PC-3 (cell line): ENCODE measurements around the gene C9orf72. TPM values are rescaled to one million over a fixed set of nuclear protein-coding genes. Genes with fewer than 3 reads are reported as not detected.
A peak's percentile ranks its signal among the peaks of the same experiment; 100 is the strongest.

Source experiments
- ATAC-seq: fragments of 200-7000 bp; cut with Tn5 transposase; 2 replicates; pipeline ENCODE4 v1.9.1; 2020; ENCODE audit warnings: mild to moderate bottlenecking, moderate library complexity
- BruUV-seq: library from RNA; stranded (reverse); fragments of 400-500 nt; replicated peaks from 2 replicates; lab custom pipeline; 2021; lab: Mats Ljungman, UMichigan
- CTCF ChIA-PET: fragments of 300-600 bp; sonication (Branson Sonifier 250); formaldehyde crosslinking; loops from one replicate; lab custom pipeline; 2022; ENCODE audit warnings: antibody characterized with exemption; lab: Charles Lee
- POLR2A ChIA-PET: fragments of 300-600 bp; sonication (Branson Sonifier 250); formaldehyde crosslinking; loops from one replicate; lab custom pipeline; 2022; ENCODE audit warnings: antibody characterized with exemption; ENCODE audit not compliant: unreplicated experiment; lab: Charles Lee
- DNase-seq: peaks from one replicate; pipeline ENCODE4 v3.0.0-alpha.2; 2015
- H2AFZ ChIP-seq: fragments of 300-600 bp; sonication (generic); 2 replicates; pipeline ENCODE4 v1.6.0; 2016; ENCODE audit warnings: antibody characterized with exemption, low read length
- H3F3A ChIP-seq: fragments of 300-600 bp; sonication (generic); one replicate; pipeline ENCODE4 v1.6.0; 2017; ENCODE audit warnings: antibody characterized with exemption, low read length, control low read depth, mild to moderate bottlenecking; ENCODE audit not compliant: unreplicated experiment
- H3K27ac ChIP-seq: fragments of 300-600 bp; sonication (generic); 2 replicates; pipeline ENCODE4 v1.5.1; 2016; ENCODE audit warnings: mild to moderate bottlenecking, low read length
- H3K27me3 ChIP-seq: fragments of 300-600 bp; sonication (generic); 2 replicates; pipeline ENCODE4 v1.6.1; 2016; ENCODE audit warnings: low read length, mixed read lengths
- H3K36me3 ChIP-seq: fragments of 300-600 bp; sonication (generic); 2 replicates; pipeline ENCODE4 v1.6.1; 2016; ENCODE audit warnings: low read depth, mixed run types, low read length, mixed read lengths
- H3K4me1 ChIP-seq: fragments of 300-600 bp; sonication (generic); 2 replicates; pipeline ENCODE4 v1.5.1; 2016; ENCODE audit warnings: low read length; ENCODE audit not compliant: insufficient read depth
- H3K4me2 ChIP-seq: fragments of 300-600 bp; sonication (generic); 2 replicates; pipeline ENCODE4 v1.6.0; 2016; ENCODE audit warnings: low read length
- H3K4me3 ChIP-seq: fragments of 300-600 bp; sonication (generic); 2 replicates; pipeline ENCODE4 v1.5.1; 2016; ENCODE audit warnings: mild to moderate bottlenecking, low read length, mixed read lengths
- H3K79me2 ChIP-seq: fragments of 300-600 bp; sonication (generic); 2 replicates; pipeline ENCODE4 v1.6.1; 2017; ENCODE audit warnings: low read length, mixed read lengths
- H3K9ac ChIP-seq: fragments of 300-600 bp; sonication (generic); 2 replicates; pipeline ENCODE4 v1.6.0; 2016; ENCODE audit warnings: mild to moderate bottlenecking, low read length
- H3K9me2 ChIP-seq: fragments of 300-600 bp; sonication (generic); replicated peaks from 2 replicates; pipeline ENCODE4 v1.6.1; 2016; ENCODE audit warnings: mixed run types, low read length, mixed read lengths
- H3K9me3 ChIP-seq: fragments of 300-600 bp; sonication (generic); 2 replicates; pipeline ENCODE4 v1.6.1; 2016; ENCODE audit warnings: low read length, mixed read lengths
- H4K20me1 ChIP-seq: fragments of 300-600 bp; sonication (generic); 2 replicates; pipeline ENCODE4 v1.6.1; 2016; ENCODE audit warnings: low read length, mixed read lengths
- EZH2 ChIP-seq: fragments of 300-600 bp; sonication (generic); IDR thresholded peaks from one replicate; pipeline ENCODE4 v1.6.1; 2017; ENCODE audit warnings: antibody characterized with exemption, mild to moderate bottlenecking, low read length; ENCODE audit not compliant: unreplicated experiment
- EZH2phosphoT487 ChIP-seq: fragments of 300-600 bp; sonication (generic); IDR thresholded peaks from 2 replicates; pipeline ENCODE4 v1.6.1; 2018; ENCODE audit warnings: mild to moderate bottlenecking, antibody characterized with exemption, low read length, borderline replicate concordance
- intact Hi-C: fragments of 100-400 bp; cut with micrococcal nuclease; formaldehyde crosslinking; loops from 2 replicates; pipeline ENCODE4 v1.9.0; 2023
- total RNA-seq: library from RNA; depleted of rRNA; stranded (reverse); fragments of >200 nt; gene quantifications from 2 replicates; pipeline ENCODE4 v1.2.3, GENCODE V29; 2014
- TF ChIP-seq, protein P1 (sequence below): fragments of 300-600 bp; sonication (generic); conservative IDR thresholded peaks from 2 replicates; pipeline ENCODE4 v1.5.1; 2017; ENCODE audit warnings: antibody characterized with exemption, low read depth, mild to moderate bottlenecking, low read length

C9orf72 gene
- total RNA-seq, 1 experiment from 2014 or later = 10.4 TPM

DNA sequence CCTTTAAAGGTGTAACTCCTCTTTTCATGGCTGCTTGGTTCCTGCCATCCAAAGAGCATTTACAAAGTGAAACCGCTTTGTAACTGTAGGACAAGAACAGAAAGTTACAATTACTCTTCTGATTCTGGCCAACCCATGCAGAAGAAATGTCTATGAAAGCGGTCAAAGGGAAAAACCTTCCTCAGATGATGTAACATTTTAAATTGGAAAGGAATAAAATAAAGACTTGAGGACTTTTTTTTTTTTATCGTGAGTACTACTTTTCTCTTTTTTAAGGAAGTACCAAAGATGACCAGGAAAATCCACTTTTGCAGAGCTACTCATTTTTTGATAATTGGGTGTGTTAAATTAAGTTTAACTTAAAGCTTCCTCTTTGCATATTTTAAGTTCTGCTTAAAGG is 13.0 kb upstream of the C9orf72 start:
- ChIA-PET CTCF (no interaction called here), POLR2A (no interaction called here)
- DNase-seq (no peak), ATAC-seq (no peak)
- Histone ChIP-seq H4K20me1 (no peaks in the 10 kb centered on the region), H3K4me3 (peak overlapping the region; percentile 38; the same call in 1 of the 2 replicates), H3K4me2 (peak overlapping the region; percentile 61), H3K9ac (no peak overlapping the region), H3K79me2 (no peaks in the 10 kb centered on the region), H3F3A (no peaks in the 10 kb centered on the region), H3K9me3 (no peaks in the 10 kb centered on the region), H3K36me3 (no peaks in the 10 kb centered on the region), H2AFZ (peak overlapping the region; percentile 69), H3K9me2 (no peaks in the 10 kb centered on the region), H3K27me3 (no peaks in the 10 kb centered on the region), H3K27ac (no peak overlapping the region), H3K4me1 (peaks cover 13% of the 10 kb centered on the region; the same call in 1 of the 2 replicates)
- no peak for TF ChIP-seq EZH2
- TF ChIP-seq, protein P1, sequence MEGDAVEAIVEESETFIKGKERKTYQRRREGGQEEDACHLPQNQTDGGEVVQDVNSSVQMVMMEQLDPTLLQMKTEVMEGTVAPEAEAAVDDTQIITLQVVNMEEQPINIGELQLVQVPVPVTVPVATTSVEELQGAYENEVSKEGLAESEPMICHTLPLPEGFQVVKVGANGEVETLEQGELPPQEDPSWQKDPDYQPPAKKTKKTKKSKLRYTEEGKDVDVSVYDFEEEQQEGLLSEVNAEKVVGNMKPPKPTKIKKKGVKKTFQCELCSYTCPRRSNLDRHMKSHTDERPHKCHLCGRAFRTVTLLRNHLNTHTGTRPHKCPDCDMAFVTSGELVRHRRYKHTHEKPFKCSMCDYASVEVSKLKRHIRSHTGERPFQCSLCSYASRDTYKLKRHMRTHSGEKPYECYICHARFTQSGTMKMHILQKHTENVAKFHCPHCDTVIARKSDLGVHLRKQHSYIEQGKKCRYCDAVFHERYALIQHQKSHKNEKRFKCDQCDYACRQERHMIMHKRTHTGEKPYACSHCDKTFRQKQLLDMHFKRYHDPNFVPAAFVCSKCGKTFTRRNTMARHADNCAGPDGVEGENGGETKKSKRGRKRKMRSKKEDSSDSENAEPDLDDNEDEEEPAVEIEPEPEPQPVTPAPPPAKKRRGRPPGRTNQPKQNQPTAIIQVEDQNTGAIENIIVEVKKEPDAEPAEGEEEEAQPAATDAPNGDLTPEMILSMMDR = no peak
- intact Hi-C loops = no loop called here
- no TSS peak for BruUV-seq

DNA sequence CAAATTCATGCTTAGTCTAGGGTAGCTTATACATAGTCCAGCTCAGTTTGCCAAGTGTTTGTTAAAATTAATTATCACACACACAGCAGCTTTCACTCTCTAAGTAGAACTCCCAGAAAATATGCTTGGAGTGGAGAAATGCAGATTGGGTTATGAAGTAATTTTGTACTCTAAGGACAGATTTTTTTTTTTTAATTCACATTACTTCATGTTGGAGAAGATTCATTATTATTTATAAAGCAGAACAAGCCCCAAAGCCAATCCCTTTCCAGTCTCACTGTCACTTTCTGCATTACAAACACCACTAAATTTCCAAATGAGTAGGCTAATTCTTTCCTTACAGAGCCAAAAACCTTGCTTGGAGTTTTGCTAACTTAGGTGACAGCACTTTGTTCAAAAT is 11.7 kb upstream of the C9orf72 start:
- H3K4me1 ChIP-seq = peaks cover under 1% of the 10 kb centered on the region; the same call in 1 of the 2 replicates
- no peaks in the 10 kb centered on the region for H3K9me2 ChIP-seq
- no peak overlapping the region for H3K9ac ChIP-seq
- no peaks in the 10 kb centered on the region for H3K9me3 ChIP-seq
- ChIA-PET CTCF (no interaction called here), POLR2A (no interaction called here)
- TF ChIP-seq EZH2 (no peak), EZH2phosphoT487 (no peak)
- TF ChIP-seq, protein P1 = no peak
- H3K27ac ChIP-seq = no peak overlapping the region
- no peak for ATAC-seq
- no peak overlapping the region for H3K4me2 ChIP-seq
- BruUV-seq = no TSS peak
- no peaks in the 10 kb centered on the region for H3K36me3 ChIP-seq
- no peaks in the 10 kb centered on the region for H3K79me2 ChIP-seq
- DNase-seq = no peak
- no peak overlapping the region for H2AFZ ChIP-seq
- no peak overlapping the region for H3K4me3 ChIP-seq
- no peaks in the 10 kb centered on the region for H3F3A ChIP-seq
- no peaks in the 10 kb centered on the region for H3K27me3 ChIP-seq
- H4K20me1 ChIP-seq = no peaks in the 10 kb centered on the region
- intact Hi-C loops = no loop called here

DNA sequence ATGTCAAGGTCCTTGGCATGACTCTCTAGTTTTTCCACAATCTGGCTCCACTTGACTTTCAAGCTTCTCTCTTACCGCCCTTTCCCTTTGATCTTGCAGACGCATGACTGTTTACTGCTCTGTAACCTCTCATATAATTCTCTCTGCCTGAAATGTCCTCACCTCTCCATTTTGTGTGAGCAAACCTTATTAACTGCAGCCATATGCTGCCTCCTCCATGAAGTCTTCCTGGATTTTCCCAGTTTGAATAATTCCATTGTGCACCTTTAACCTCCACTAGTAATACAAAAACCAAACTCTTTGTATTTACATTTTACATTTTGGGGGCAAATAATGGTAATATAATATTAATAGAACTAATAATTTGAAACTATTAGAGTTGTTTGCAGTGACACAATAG is 9.5 kb upstream of the C9orf72 start:
- Histone ChIP-seq H4K20me1 (no peaks in the 10 kb centered on the region), H3K4me1 (no peaks in the 10 kb centered on the region), H3K27ac (no peak overlapping the region), H3K4me3 (no peak overlapping the region), H3K4me2 (no peak overlapping the region), H3K27me3 (no peaks in the 10 kb centered on the region), H3K79me2 (no peaks in the 10 kb centered on the region), H3K36me3 (no peaks in the 10 kb centered on the region), H3K9me3 (no peaks in the 10 kb centered on the region), H2AFZ (no peak overlapping the region), H3K9me2 (no peaks in the 10 kb centered on the region), H3K9ac (no peak overlapping the region), H3F3A (no peaks in the 10 kb centered on the region)
- TF ChIP-seq, protein P1 = no peak
- TF ChIP-seq EZH2phosphoT487 (no peak), EZH2 (no peak)
- ATAC-seq (no peak), DNase-seq (no peak)
- ChIA-PET CTCF (no interaction called here), POLR2A (no interaction called here)
- intact Hi-C loops = no loop called here
- no TSS peak for BruUV-seq
